Mucosa of descending colon (tissue), 3 donors: ENCODE results near the gene FOSL1. TPM values are rescaled to one million over a fixed set of nuclear protein-coding genes. Genes with fewer than 3 reads are reported as not detected.

ENCODE experiments used
- ATAC-seq: fragments of 200-7000 bp; cut with Tn5 transposase; one replicate; pipeline ENCODE4 v1.9.1; 2020; ENCODE audit warnings: mild to moderate bottlenecking, moderate library complexity
- DNase-seq, 3 donors: peaks; one replicate each; pipeline ENCODE4 v3.0.0-alpha.2; 2020
- H3K36me3 ChIP-seq: fragments of 200-600 bp; one replicate; pipeline ENCODE4 v1.8.0; 2021; ENCODE audit warnings: low read depth, mild to moderate bottlenecking
- H3K4me1 ChIP-seq: fragments of 200-600 bp; one replicate; pipeline ENCODE4 v1.8.0; 2021; ENCODE audit warnings: low read depth, mild to moderate bottlenecking
- H3K4me3 ChIP-seq: fragments of 200-600 bp; one replicate; pipeline ENCODE4 v1.8.0; 2021; ENCODE audit warnings: mild to moderate bottlenecking
- H3K9me3 ChIP-seq: fragments of 200-600 bp; one replicate; pipeline ENCODE4 v1.8.0; 2021; ENCODE audit warnings: mild to moderate bottlenecking
- intact Hi-C, 2 donors: fragments of 100-400 bp; cut with DNase I in 1 of 2; cut with micrococcal nuclease in 1 of 2; formaldehyde crosslinking; loops; one replicate each; pipeline versions ENCODE4 v1.11.0 to v1.11.1; 2022; cut with DNase I, micrococcal nuclease
- total RNA-seq, 3 donors: library from RNA; stranded (reverse); fragmentation: NEBNext Ultra II Directional in 2 of 3; extraction: Animal tissue kit (Norgen Biotek cat#: 25700) in 2 of 3; gene quantifications; one replicate each; pipeline versions ENCODE4 v1.2.1 to v1.2.4, GENCODE V29; 2021 to 2023
- TF ChIP-seq, protein P1 (sequence below): fragments of 200-600 bp; IDR thresholded peaks from one replicate; pipeline ENCODE4 v1.8.0; 2022; ENCODE audit warnings: antibody characterized with exemption, mild to moderate bottlenecking
- donor health status: DM: no; HTN: no; CAD: no; lungs with moderate emphysema.
- donor health status: DM: no; HTN: no; CAD: no.
- donor health status: DM: no; HTN: yes; CAD: no.

Gene FOSL1
- total RNA-seq, 3 donors from 2014 or later: 1.2 to 1.6 (median 1.2) TPM

DNA sequence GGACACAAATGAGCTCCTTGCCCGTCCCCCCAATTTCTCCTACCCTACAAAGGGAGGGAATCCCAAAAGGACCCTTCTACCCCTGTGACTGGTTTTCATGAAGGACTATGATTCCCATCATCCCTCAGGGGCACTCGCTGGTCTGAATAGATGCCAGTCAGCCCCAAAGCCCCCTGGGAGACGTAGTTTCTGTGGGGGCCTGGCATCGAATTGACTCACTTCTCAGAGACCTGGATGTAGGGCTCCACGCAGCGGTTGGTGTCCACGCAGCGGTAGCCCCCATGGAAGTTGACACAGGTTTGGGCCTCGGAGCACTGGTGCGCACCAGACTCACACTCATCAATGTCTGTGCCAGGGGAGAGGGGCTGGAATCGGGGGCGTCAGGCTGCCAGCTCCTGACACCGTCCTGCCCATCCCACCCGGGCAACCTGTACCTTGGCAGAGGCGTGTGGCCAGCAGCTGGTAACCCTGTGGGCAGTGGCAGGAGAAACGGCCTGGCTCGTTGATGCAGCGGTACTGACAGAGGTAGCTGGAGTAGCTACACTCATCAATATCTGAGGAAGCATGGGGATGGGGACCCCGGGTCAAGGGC is 32.0 kb downstream of the FOSL1 start:
- intact Hi-C loops: no loop called here
- Histone ChIP-seq H3K4me1 (peaks cover 4% of the 10 kb centered on the region), H3K9me3 (no peaks in the 10 kb centered on the region), H3K36me3 (peaks cover 4% of the 10 kb centered on the region), H3K4me3 (no peak overlapping the region)
- DNase-seq (peak in 1 of 3 donors; percentile 51), ATAC-seq (no peak)
- TF ChIP-seq, protein P1, sequence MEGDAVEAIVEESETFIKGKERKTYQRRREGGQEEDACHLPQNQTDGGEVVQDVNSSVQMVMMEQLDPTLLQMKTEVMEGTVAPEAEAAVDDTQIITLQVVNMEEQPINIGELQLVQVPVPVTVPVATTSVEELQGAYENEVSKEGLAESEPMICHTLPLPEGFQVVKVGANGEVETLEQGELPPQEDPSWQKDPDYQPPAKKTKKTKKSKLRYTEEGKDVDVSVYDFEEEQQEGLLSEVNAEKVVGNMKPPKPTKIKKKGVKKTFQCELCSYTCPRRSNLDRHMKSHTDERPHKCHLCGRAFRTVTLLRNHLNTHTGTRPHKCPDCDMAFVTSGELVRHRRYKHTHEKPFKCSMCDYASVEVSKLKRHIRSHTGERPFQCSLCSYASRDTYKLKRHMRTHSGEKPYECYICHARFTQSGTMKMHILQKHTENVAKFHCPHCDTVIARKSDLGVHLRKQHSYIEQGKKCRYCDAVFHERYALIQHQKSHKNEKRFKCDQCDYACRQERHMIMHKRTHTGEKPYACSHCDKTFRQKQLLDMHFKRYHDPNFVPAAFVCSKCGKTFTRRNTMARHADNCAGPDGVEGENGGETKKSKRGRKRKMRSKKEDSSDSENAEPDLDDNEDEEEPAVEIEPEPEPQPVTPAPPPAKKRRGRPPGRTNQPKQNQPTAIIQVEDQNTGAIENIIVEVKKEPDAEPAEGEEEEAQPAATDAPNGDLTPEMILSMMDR: no peak

GRCh38 chr11:65867284-65868071 is 32.7 kb downstream of the FOSL1 start:
- Histone ChIP-seq H3K4me1 (no peaks in the 10 kb centered on the region), H3K9me3 (no peaks in the 10 kb centered on the region), H3K36me3 (peaks cover 4% of the 10 kb centered on the region), H3K4me3 (no peak overlapping the region)
- peak in 1 of 3 donors; percentile 51 for DNase-seq
- TF ChIP-seq, protein P1: no peak
- intact Hi-C loops: no loop called here
- no peak for ATAC-seq

- peaks cover 4% of the 10 kb centered on the region for H3K36me3 ChIP-seq
- TF ChIP-seq, protein P1: no peak
- H3K4me3 ChIP-seq: no peak overlapping the region
- DNase-seq (peak in 2 of 3 donors; percentile 24 to 52), ATAC-seq (no peak)
- no peaks in the 10 kb centered on the region for H3K9me3 ChIP-seq
- peaks cover 3% of the 10 kb centered on the region for H3K4me1 ChIP-seq
- intact Hi-C loops: no loop called here
Measured at GRCh38 chr11:65866509-65867283, 33.5 kb downstream of the FOSL1 start.

DNA sequence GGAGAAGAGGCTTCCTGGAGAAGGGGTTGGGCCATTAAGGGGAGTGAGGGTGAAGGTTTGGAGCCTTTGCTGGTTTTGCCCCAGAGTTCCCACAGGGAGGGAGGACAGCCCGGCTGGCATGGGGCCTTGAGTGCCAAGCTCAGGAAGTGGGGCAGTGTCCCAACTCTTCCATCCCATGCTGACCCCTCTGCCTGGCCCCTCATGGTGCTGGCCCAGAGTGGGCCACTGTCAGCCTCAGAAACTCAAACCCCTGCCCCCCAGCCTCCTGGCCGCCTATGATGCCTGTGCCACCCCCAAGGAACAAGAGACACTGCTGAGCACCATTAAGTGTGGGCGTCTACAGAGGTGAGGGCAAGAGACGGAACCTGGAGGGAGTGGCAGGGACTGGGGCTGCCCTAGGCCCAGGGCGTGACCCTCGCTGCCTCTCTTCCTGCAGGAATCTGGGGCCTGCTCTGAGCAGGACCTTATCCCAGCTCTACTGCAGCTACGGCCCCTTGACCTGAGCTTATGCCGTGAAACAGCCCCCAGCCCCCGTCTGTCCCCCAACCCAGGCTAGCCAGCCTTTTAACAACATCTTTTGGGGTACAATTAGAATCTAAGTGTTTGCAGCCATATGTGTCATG is 34.5 kb downstream of the FOSL1 start:
- Histone ChIP-seq H3K4me1 (peaks cover 11% of the 10 kb centered on the region), H3K4me3 (no peak overlapping the region), H3K36me3 (peaks cover 4% of the 10 kb centered on the region), H3K9me3 (no peaks in the 10 kb centered on the region)
- intact Hi-C loops: no loop called here
- ATAC-seq (no peak), DNase-seq (peak in 2 of 3 donors; percentile 14 to 40)
- TF ChIP-seq, protein P1: no peak

- intact Hi-C loops: no loop called here
- Histone ChIP-seq H3K4me1 (peaks cover 15% of the 10 kb centered on the region), H3K4me3 (no peak overlapping the region), H3K9me3 (no peaks in the 10 kb centered on the region), H3K36me3 (peaks cover 4% of the 10 kb centered on the region)
- TF ChIP-seq, protein P1: no peak
- ATAC-seq (no peak), DNase-seq (peak in 2 of 3 donors; percentile 23 to 49)
Measured at GRCh38 chr11:65864706-65865471, 35.3 kb downstream of the FOSL1 start.
